HepG2 (cell line): Measurements from ENCODE around the gene MGLL.

Experiments used
- CTCF ChIP-seq: sonication (generic); formaldehyde crosslinking; IDR thresholded peaks from 2 replicates; pipeline ENCODE4 v1.5.0; 2020; ENCODE audit warnings: mild to moderate bottlenecking, missing genetic modification reagents, moderate library complexity
- GABPA ChIP-seq, 2 experiments: IDR thresholded peaks; 2 replicates each; pipeline ENCODE4 v1.6.1; 2011 to 2016; ENCODE audit warnings: low read depth in 2 of 2, low read length in 1 of 2, missing biosample characterization in 1 of 2, missing genetic modification characterization in 1 of 2
- MAFK ChIP-seq, 2 experiments: IDR thresholded peaks in 1 of 2; conservative IDR thresholded peaks in 1 of 2; 2 replicates each; pipeline ENCODE4 v1.6.1; 2011; ENCODE audit warnings: improper control_type of control experiment in 2 of 2, low read length in 2 of 2
- PHF21A ChIP-seq: sonication (generic); formaldehyde crosslinking; IDR thresholded peaks from 2 replicates; pipeline ENCODE4 v1.5.0; 2020; ENCODE audit warnings: mild to moderate bottlenecking, missing genetic modification reagents
- POLR2AphosphoS2 ChIP-seq: IDR thresholded peaks from 2 replicates; pipeline ENCODE4 v1.6.1; 2011; ENCODE audit warnings: low read depth, low read length, improper control_type of control experiment
- TAF1 ChIP-seq: sonication (generic); formaldehyde crosslinking; IDR thresholded peaks from 2 replicates; pipeline ENCODE4 v1.4.0; 2020; ENCODE audit warnings: missing genetic modification reagents
- ZBTB49 ChIP-seq: sonication (generic); formaldehyde crosslinking; IDR thresholded peaks from 2 replicates; pipeline ENCODE4 v1.4.0; 2020; ENCODE audit warnings: missing genetic modification reagents, borderline replicate concordance
- ZNF180 ChIP-seq: sonication (generic); formaldehyde crosslinking; IDR thresholded peaks from 2 replicates; pipeline ENCODE4 v1.4.0; 2020; ENCODE audit warnings: low read depth, missing genetic modification reagents, borderline replicate concordance
- ZNF274 ChIP-seq: sonication (generic); formaldehyde crosslinking; IDR thresholded peaks from 2 replicates; pipeline ENCODE4 v1.5.1; 2020; ENCODE audit warnings: mild to moderate bottlenecking, missing genetic modification reagents

GRCh38 chr3:127651516-127652172 lies 170.7 kb downstream of the MGLL start:
- TF ChIP-seq ZNF180 (no peak), TAF1 (CRISPR knock-in tag) (no peak), POLR2AphosphoS2 (no peak), GABPA (IDR thresholded peaks at IDR 0.05; ENCODE audit: low read depth, low read length) (no peak), GABPA (CRISPR knock-in tag; IDR thresholded peaks at IDR 0.05; ENCODE audit: low read depth) (no peak), CTCF (no peak), ZBTB49 (no peak), MAFK (conservative IDR thresholded peaks at IDR 0.05 in 1 of 2, IDR thresholded peaks at IDR 0.05 in 1 of 2; ENCODE audit: low read length in 2 of 2) (no peak), ZNF274 (CRISPR knock-in tag) (no peak), PHF21A (CRISPR knock-in tag) (no peak)
